ENCODE data around the gene TLCD3A. TPM values are rescaled to one million over a fixed set of nuclear protein-coding genes. Genes with fewer than 3 reads are reported as not detected.

The TLCD3A gene
- total RNA-seq, 3 donors from 2014 or later (not counting 1 experiment from before 2014, with no cell fraction given), result 0.75 to 3.1 (median 1.8) TPM

DNA sequence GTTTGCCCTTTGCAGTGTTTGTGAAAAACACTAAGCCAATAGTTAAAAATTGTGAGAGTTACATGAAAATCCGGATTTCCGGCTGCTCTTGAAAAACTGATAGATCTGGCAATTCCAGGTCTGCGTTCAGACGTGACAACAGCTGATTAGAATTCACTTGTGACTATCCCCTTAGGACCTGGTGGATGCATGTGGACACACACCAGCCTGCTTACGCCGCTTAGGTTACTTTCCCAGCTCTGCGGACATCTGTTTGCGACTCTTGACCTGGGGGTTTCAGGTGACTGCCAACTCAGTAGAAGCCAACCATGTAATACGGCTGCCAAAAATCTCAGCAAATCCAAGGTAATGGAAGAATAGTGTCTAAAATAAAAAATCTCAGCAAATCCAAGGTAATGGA lies 42.0 kb upstream of the TLCD3A start:
- Histone ChIP-seq H3K36me3 (ENCODE audit: control insufficient read depth, insufficient read depth, low read length) (peaks cover 45% of the 10 kb centered on the region), H3K4me3 (ENCODE audit: low read length) (no peak overlapping the region), H3K27me3 (ENCODE audit: control insufficient read depth, insufficient read depth, low read length) (no peaks in the 10 kb centered on the region), H3K9me3 (ENCODE audit: control insufficient read depth, insufficient read depth, low read length) (no peaks in the 10 kb centered on the region), H3K4me1 (ENCODE audit: control insufficient read depth, insufficient read depth, low read length) (no peaks in the 10 kb centered on the region), H3K27ac (ENCODE audit: low read length) (no peak overlapping the region)
- H3K27ac Mint-ChIP-seq, result no peak overlapping the region
- TF ChIP-seq, protein P1, sequence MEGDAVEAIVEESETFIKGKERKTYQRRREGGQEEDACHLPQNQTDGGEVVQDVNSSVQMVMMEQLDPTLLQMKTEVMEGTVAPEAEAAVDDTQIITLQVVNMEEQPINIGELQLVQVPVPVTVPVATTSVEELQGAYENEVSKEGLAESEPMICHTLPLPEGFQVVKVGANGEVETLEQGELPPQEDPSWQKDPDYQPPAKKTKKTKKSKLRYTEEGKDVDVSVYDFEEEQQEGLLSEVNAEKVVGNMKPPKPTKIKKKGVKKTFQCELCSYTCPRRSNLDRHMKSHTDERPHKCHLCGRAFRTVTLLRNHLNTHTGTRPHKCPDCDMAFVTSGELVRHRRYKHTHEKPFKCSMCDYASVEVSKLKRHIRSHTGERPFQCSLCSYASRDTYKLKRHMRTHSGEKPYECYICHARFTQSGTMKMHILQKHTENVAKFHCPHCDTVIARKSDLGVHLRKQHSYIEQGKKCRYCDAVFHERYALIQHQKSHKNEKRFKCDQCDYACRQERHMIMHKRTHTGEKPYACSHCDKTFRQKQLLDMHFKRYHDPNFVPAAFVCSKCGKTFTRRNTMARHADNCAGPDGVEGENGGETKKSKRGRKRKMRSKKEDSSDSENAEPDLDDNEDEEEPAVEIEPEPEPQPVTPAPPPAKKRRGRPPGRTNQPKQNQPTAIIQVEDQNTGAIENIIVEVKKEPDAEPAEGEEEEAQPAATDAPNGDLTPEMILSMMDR (IDR thresholded peaks at IDR 0.05), result no peak
- no peak for DNase-seq
- no peaks in the 10 kb centered on the region for H3K9me3 Mint-ChIP-seq
- intact Hi-C loops (cut with micrococcal nuclease), result no loop called here
- H3K4me1 Mint-ChIP-seq, result no peaks in the 10 kb centered on the region
- ATAC-seq, result no peak
- H3K4me3 Mint-ChIP-seq, result no peak overlapping the region
- no peaks in the 10 kb centered on the region for H3K27me3 Mint-ChIP-seq (ENCODE audit: low read depth in 2 of 2)
- WGBS (ENCODE audit: insufficient coverage), result 94% methylated on average over 9 of the region's 9 CpGs
- H3K36me3 Mint-ChIP-seq, result peaks cover 8% of the 10 kb centered on the region

DNA sequence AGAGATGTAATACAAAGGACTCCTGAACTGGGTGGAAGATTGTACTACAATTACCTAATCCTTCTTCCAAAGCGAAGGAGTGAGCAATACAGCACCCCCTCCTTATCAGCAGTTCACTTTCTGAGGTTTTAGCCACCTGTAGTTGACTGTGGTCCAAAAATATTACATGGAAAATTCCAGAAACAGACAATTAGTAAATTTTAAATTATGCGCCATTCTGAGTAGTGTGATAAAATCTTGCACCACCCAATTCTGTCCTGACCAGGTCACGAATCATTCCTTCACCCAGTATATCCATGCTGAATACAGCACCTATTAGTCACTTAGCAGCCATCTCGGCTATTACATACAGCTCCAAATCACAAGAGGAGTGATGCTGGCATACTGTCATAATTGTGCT lies 41.0 kb upstream of the TLCD3A start:
- Histone ChIP-seq H3K9me3 (ENCODE audit: control insufficient read depth, insufficient read depth, low read length) (no peaks in the 10 kb centered on the region), H3K36me3 (ENCODE audit: control insufficient read depth, insufficient read depth, low read length) (peaks cover 53% of the 10 kb centered on the region), H3K4me1 (ENCODE audit: control insufficient read depth, insufficient read depth, low read length) (no peaks in the 10 kb centered on the region), H3K4me3 (ENCODE audit: low read length) (no peak overlapping the region), H3K27me3 (ENCODE audit: control insufficient read depth, insufficient read depth, low read length) (no peaks in the 10 kb centered on the region), H3K27ac (ENCODE audit: low read length) (no peak overlapping the region)
- intact Hi-C loops (cut with micrococcal nuclease), result no loop called here
- ATAC-seq (no peak), DNase-seq (no peak)
- H3K9me3 Mint-ChIP-seq, result no peaks in the 10 kb centered on the region
- H3K27ac Mint-ChIP-seq, result no peak overlapping the region
- no peak overlapping the region for H3K4me3 Mint-ChIP-seq
- TF ChIP-seq, protein P1 (IDR thresholded peaks at IDR 0.05), result no peak
- H3K4me1 Mint-ChIP-seq, result no peaks in the 10 kb centered on the region
- H3K27me3 Mint-ChIP-seq (ENCODE audit: low read depth in 2 of 2), result no peaks in the 10 kb centered on the region
- WGBS (ENCODE audit: insufficient coverage), result 92% methylated on average over 3 of the region's 4 CpGs
- H3K36me3 Mint-ChIP-seq, result peaks cover 8% of the 10 kb centered on the region

- peaks cover 14% of the 10 kb centered on the region for H3K36me3 Mint-ChIP-seq
- TF ChIP-seq, protein P1 (IDR thresholded peaks at IDR 0.05), result no peak
- no peaks in the 10 kb centered on the region for H3K4me1 Mint-ChIP-seq
- 92% methylated on average over 10 of the region's 10 CpGs for WGBS (ENCODE audit: insufficient coverage)
- Histone ChIP-seq H3K36me3 (ENCODE audit: control insufficient read depth, insufficient read depth, low read length) (peaks cover 57% of the 10 kb centered on the region), H3K4me1 (ENCODE audit: control insufficient read depth, insufficient read depth, low read length) (no peaks in the 10 kb centered on the region), H3K4me3 (ENCODE audit: low read length) (no peak overlapping the region), H3K9me3 (ENCODE audit: control insufficient read depth, insufficient read depth, low read length) (no peaks in the 10 kb centered on the region), H3K27ac (ENCODE audit: low read length) (no peak overlapping the region), H3K27me3 (ENCODE audit: control insufficient read depth, insufficient read depth, low read length) (no peaks in the 10 kb centered on the region)
- intact Hi-C loops (cut with micrococcal nuclease), result no loop called here
- no peak overlapping the region for H3K4me3 Mint-ChIP-seq
- DNase-seq, result no peak
- H3K27me3 Mint-ChIP-seq (ENCODE audit: low read depth in 2 of 2), result no peaks in the 10 kb centered on the region
- H3K9me3 Mint-ChIP-seq, result no peaks in the 10 kb centered on the region
- no peak overlapping the region for H3K27ac Mint-ChIP-seq
- ATAC-seq, result no peak
These were observed 40.3 kb upstream of the TLCD3A start for GRCh38 chr17:692116-692515.

All from natural killer cell (primary cell).